DND-41 (cell line): ENCODE results near the gene PRR36.

Source experiments
- ATAC-seq: fragments of 200-7000 bp; cut with Tn5 transposase; 3 replicates; pipeline ENCODE4 v1.9.1; 2021; ENCODE audit warnings: low read depth; ENCODE audit not compliant: insufficient read depth
- DNase-seq: peaks from one replicate; pipeline ENCODE4 v3.0.0-alpha.2; 2020
- H2AFZ ChIP-seq: 2 replicates; pipeline ENCODE4 v1.6.0; 2012; ENCODE audit warnings: low read depth, low read length
- H3K27ac ChIP-seq: 2 replicates; pipeline ENCODE4 v1.5.1; 2012; ENCODE audit warnings: low read length, inconsistent platforms
- H3K27me3 ChIP-seq: fragments of 200-600 bp; sonication (generic); 2 replicates; pipeline ENCODE4 v1.6.0; 2012; ENCODE audit warnings: low read length, mild to moderate bottlenecking, inconsistent platforms; ENCODE audit not compliant: insufficient read depth, poor library complexity
- H3K36me3 ChIP-seq: 2 replicates; pipeline ENCODE4 v1.5.1; 2012; ENCODE audit warnings: low read length, inconsistent platforms; ENCODE audit not compliant: insufficient read depth
- H3K4me1 ChIP-seq: 2 replicates; pipeline ENCODE4 v1.5.1; 2012; ENCODE audit warnings: mild to moderate bottlenecking, low read length; ENCODE audit not compliant: insufficient read depth
- H3K4me2 ChIP-seq: 2 replicates; pipeline ENCODE4 v1.6.0; 2012; ENCODE audit warnings: mild to moderate bottlenecking, moderate library complexity, low read length, inconsistent platforms; ENCODE audit not compliant: insufficient read depth
- H3K4me3 ChIP-seq, 2 experiments: fragments of 200-600 bp in 1 of 2; shearing (Covaris generic) in 1 of 2; 2 replicates each; pipeline ENCODE4 v1.5.1; 2012 to 2016; ENCODE audit warnings: inconsistent platforms in 2 of 2, low read length in 2 of 2, mild to moderate bottlenecking in 2 of 2, low read depth in 1 of 2, moderate library complexity in 1 of 2
- H3K79me2 ChIP-seq: 2 replicates; pipeline ENCODE4 v1.6.0; 2012; ENCODE audit warnings: low read length, inconsistent platforms; ENCODE audit not compliant: insufficient read depth
- H3K9ac ChIP-seq: 2 replicates; pipeline ENCODE4 v1.6.0; 2012; ENCODE audit warnings: low read depth, mild to moderate bottlenecking, inconsistent platforms, low read length, moderate library complexity
- H3K9me3 ChIP-seq: 2 replicates; pipeline ENCODE4 v1.5.1; 2012; ENCODE audit warnings: low read length, moderate library complexity, mild to moderate bottlenecking, inconsistent platforms; ENCODE audit not compliant: insufficient read depth, severe bottlenecking
- H4K20me1 ChIP-seq: 2 replicates; pipeline ENCODE4 v1.6.0; 2012; ENCODE audit warnings: low read length; ENCODE audit not compliant: insufficient read depth
- EZH2 ChIP-seq: IDR thresholded peaks from 3 replicates; pipeline ENCODE4 v1.6.1; 2012; ENCODE audit warnings: borderline replicate concordance, low read depth, mild to moderate bottlenecking, moderate library complexity, low read length, inconsistent platforms; ENCODE audit not compliant: severe bottlenecking
- TF ChIP-seq, protein P1 (sequence below): IDR thresholded peaks from 2 replicates; pipeline ENCODE4 v1.5.1; 2012; ENCODE audit warnings: borderline replicate concordance, low read length, moderate library complexity, mild to moderate bottlenecking; ENCODE audit not compliant: poor library complexity, severe bottlenecking; ENCODE audit errors: extremely low read depth

PRR36 gene

GRCh38 chr19:7842661-7843294, 31.4 kb downstream of the PRR36 start:
- H3K36me3 ChIP-seq, result no peaks in the 10 kb centered on the region
- H3K4me1 ChIP-seq, result no peaks in the 10 kb centered on the region
- no peak overlapping the region for H2AFZ ChIP-seq
- H4K20me1 ChIP-seq, result peaks cover 24% of the 10 kb centered on the region
- TF ChIP-seq, protein P1, sequence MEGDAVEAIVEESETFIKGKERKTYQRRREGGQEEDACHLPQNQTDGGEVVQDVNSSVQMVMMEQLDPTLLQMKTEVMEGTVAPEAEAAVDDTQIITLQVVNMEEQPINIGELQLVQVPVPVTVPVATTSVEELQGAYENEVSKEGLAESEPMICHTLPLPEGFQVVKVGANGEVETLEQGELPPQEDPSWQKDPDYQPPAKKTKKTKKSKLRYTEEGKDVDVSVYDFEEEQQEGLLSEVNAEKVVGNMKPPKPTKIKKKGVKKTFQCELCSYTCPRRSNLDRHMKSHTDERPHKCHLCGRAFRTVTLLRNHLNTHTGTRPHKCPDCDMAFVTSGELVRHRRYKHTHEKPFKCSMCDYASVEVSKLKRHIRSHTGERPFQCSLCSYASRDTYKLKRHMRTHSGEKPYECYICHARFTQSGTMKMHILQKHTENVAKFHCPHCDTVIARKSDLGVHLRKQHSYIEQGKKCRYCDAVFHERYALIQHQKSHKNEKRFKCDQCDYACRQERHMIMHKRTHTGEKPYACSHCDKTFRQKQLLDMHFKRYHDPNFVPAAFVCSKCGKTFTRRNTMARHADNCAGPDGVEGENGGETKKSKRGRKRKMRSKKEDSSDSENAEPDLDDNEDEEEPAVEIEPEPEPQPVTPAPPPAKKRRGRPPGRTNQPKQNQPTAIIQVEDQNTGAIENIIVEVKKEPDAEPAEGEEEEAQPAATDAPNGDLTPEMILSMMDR, result no peak
- TF ChIP-seq EZH2, result no peak
- no peak overlapping the region for H3K9ac ChIP-seq
- no peaks in the 10 kb centered on the region for H3K9me3 ChIP-seq
- H3K4me3 ChIP-seq, result no peak overlapping the region
- ATAC-seq, result no peak
- H3K27me3 ChIP-seq, result no peaks in the 10 kb centered on the region
- no peak for DNase-seq
- no peak overlapping the region for H3K4me2 ChIP-seq
- H3K27ac ChIP-seq, result no peak overlapping the region
- H3K79me2 ChIP-seq, result peaks cover 15% of the 10 kb centered on the region; the same call in 1 of the 2 replicates

DNA sequence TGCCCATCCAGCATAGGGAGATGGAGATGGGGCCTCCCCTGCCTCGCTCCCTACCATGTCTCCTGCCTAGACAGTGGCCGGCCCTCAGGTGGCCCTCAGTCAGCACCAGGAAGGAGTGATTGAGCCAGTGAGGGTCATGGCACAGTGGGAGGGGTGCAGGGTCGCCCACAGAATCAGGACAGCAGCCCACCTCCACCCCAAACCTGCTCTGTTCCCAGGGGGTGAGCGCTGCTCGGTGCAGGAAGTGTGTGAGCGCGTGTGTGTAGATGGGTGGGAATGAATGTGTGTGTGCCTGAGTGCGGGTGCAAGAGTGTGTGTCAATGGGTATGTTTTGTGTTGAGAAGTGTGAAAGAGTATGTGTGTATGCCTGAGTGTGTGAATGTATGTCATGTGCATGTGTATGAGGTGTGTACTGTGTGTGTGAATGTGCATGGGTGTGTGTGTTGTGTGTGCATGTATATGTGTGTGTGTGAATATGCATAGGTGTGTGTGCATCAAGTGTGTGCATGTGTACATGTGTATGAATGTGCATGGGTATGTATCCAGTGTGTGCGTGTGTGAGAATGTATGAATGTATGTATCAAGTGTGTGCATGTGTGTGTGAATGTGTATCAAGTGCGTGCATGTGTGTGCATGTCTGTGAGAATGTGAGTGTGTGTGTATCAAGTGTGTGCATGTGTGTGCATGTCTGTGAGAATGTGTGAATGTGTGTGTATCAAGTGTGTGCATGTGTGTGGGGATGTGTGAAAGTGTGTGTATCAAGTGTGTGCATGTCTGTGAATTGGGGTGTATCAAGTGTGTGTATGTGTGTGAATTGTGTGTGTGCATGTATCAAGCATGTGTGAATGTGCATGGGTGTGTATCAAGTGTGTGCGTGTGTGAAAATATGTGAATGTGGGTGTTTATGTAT, 32.2 kb downstream of the PRR36 start:
- Histone ChIP-seq H3K9ac (no peak overlapping the region), H3K79me2 (peaks cover 15% of the 10 kb centered on the region; the same call in 1 of the 2 replicates), H2AFZ (no peak overlapping the region), H3K4me2 (no peak overlapping the region), H3K27me3 (no peaks in the 10 kb centered on the region), H3K9me3 (no peaks in the 10 kb centered on the region), H4K20me1 (peaks cover 24% of the 10 kb centered on the region), H3K4me1 (no peaks in the 10 kb centered on the region), H3K4me3 (no peak overlapping the region), H3K36me3 (no peaks in the 10 kb centered on the region), H3K27ac (no peak overlapping the region)
- no peak for DNase-seq
- no peak for ATAC-seq
- TF ChIP-seq EZH2, result no peak
- TF ChIP-seq, protein P1, result no peak

- no peaks in the 10 kb centered on the region for H3K4me1 ChIP-seq
- no peak overlapping the region for H3K9ac ChIP-seq
- H3K36me3 ChIP-seq, result no peaks in the 10 kb centered on the region
- TF ChIP-seq EZH2, result no peak
- TF ChIP-seq, protein P1, result no peak
- no peak for ATAC-seq
- no peaks in the 10 kb centered on the region for H3K27me3 ChIP-seq
- no peak overlapping the region for H3K4me2 ChIP-seq
- no peak overlapping the region for H3K4me3 ChIP-seq
- DNase-seq, result no peak
- no peak overlapping the region for H3K27ac ChIP-seq
- no peak overlapping the region for H2AFZ ChIP-seq
- peaks cover 15% of the 10 kb centered on the region; the same call in 1 of the 2 replicates for H3K79me2 ChIP-seq
- H4K20me1 ChIP-seq, result peaks cover 19% of the 10 kb centered on the region
- no peaks in the 10 kb centered on the region for H3K9me3 ChIP-seq
These were observed 33.6 kb downstream of the PRR36 start for GRCh38 chr19:7840629-7841028.
